ENCODE measurements around the gene FAM50A.

The FAM50A gene

DNA sequence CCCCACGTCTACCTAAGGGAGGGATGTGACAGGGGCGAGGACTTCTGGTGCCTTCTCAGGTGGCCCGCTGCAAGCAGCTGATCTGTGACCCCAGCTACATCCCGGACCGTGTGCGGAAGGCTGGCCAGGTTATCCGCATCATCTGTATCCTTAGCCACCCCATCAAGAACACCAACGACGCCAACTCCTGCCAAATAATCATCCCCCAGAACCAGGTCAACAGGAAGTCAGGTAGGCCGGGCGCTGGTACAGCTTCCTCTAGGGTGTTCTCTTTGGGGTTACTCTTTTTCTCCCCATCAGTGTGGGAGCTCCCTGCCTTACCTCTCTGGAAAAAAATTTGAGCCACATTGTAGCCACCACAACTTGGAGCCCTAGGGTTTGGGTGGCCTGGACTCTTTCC, 2.4 kb upstream of the FAM50A start:
- no peaks in the 10 kb centered on the region for H3K27me3 Mint-ChIP-seq
- H3K9me3 Mint-ChIP-seq, result no peaks in the 10 kb centered on the region
- no peak for ATAC-seq
- no peak for DNase-seq
- no peak overlapping the region for H3K27ac Mint-ChIP-seq
- peaks cover 5% of the 10 kb centered on the region for H3K36me3 Mint-ChIP-seq (ENCODE audit: low read depth)
- peaks cover 15% of the 10 kb centered on the region for H3K4me1 Mint-ChIP-seq
- H3K4me3 Mint-ChIP-seq, result no peak overlapping the region

DNA sequence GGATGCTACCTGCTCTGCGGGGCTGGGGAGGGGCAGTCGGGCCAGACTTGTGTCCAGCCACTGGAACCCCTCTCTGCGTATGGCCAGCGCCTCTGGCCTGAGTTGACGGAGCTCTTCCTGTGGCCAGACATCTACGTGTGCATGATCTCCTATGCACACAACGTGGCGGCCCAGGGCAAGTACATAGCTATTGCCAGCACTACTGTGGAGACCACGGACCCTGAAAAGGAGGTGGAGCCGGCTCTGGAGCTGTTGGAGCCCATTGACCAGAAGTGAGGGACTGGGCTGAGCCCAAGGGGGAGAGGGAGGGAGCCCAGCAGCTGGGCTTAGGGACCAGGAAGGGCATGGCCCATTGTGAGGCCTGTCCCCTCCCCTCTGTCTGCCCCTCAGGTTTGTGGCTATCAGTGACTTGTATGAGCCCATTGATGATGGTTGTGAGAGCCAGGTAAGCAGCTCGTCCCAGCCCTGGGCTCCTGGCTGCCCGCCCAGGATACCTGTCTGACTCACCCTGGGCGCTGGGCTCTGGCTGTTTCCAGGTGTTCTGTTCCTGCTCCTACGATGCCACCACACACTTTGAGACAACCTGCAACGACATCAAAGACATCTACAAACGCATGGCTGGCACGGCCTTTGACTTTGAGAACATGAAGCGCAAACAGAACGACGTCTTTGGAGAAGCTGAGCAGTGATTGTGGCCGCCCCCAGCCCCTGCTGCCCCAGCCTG, 1.8 kb upstream of the FAM50A start:
- no peak for DNase-seq

GRCh38 chrX:154443479-154443910, 446 bp upstream of the FAM50A start:
- DNase-seq, result no peak
- H3K27ac Mint-ChIP-seq, result no peak overlapping the region

More for the DNA sequence above, 1.8 kb upstream of the FAM50A start:
- Mint-ChIP-seq H3K9me3 (no peaks in the 10 kb centered on the region), H3K27ac (no peak overlapping the region), H3K4me1 (peaks cover 15% of the 10 kb centered on the region), H3K27me3 (no peaks in the 10 kb centered on the region), H3K36me3 (ENCODE audit: low read depth) (peaks cover 7% of the 10 kb centered on the region), H3K4me3 (no peak overlapping the region)
- ATAC-seq, result no peak

DNA sequence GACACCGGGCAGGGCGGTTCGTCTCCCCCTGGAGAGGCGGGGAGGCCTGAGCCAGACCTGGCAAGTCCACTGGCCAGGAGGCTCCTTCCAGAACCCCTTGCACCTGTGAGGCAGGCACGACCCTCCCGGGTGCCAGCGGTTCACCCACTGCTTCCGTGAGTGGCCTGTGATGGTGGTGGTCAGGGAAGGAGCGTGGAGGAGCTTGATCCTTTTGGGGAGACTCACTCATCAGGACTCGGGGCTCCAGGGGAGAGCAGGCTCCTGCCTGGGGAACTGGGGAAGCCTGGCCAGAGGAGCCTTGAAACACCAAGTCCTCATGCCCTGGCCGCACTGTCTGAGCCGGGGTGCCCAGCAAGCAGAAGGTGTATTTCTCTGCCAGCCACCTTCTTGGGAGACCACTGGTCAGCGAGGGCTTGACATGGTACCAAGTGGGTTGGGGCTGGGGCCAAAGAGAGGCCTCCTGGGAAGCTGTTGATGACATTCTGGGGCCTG, 860 bp downstream of the FAM50A start:
- H3K4me3 Mint-ChIP-seq, result peak overlapping the region; percentile 66
- H3K27ac Mint-ChIP-seq, result no peak overlapping the region
- H3K36me3 Mint-ChIP-seq (ENCODE audit: low read depth), result peaks cover 10% of the 10 kb centered on the region
- ATAC-seq (no peak), DNase-seq (no peak)
- no peaks in the 10 kb centered on the region for H3K9me3 Mint-ChIP-seq
- H3K27me3 Mint-ChIP-seq, result no peaks in the 10 kb centered on the region
- H3K4me1 Mint-ChIP-seq, result peaks cover 10% of the 10 kb centered on the region

More at GRCh38 chrX:154443479-154443910, 446 bp upstream of the FAM50A start:
- peak; percentile 22 for ATAC-seq
- Mint-ChIP-seq H3K9me3 (no peaks in the 10 kb centered on the region), H3K36me3 (ENCODE audit: low read depth) (peaks cover 9% of the 10 kb centered on the region), H3K4me1 (peaks cover 10% of the 10 kb centered on the region), H3K27me3 (no peaks in the 10 kb centered on the region), H3K4me3 (peak overlapping the region; percentile 64)

GRCh38 chrX:154445776-154446175, 1.8 kb downstream of the FAM50A start:
- Mint-ChIP-seq H3K36me3 (ENCODE audit: low read depth) (peaks cover 8% of the 10 kb centered on the region), H3K4me3 (peak overlapping the region; percentile 8), H3K27me3 (no peaks in the 10 kb centered on the region), H3K9me3 (no peaks in the 10 kb centered on the region), H3K4me1 (peaks cover 8% of the 10 kb centered on the region), H3K27ac (no peak overlapping the region)
- DNase-seq (no peak), ATAC-seq (no peak)

- H3K36me3 Mint-ChIP-seq (ENCODE audit: low read depth), result peaks cover 8% of the 10 kb centered on the region
- H3K27ac Mint-ChIP-seq, result no peak overlapping the region
- DNase-seq, result no peak
- no peaks in the 10 kb centered on the region for H3K9me3 Mint-ChIP-seq
- no peak overlapping the region for H3K4me3 Mint-ChIP-seq
- H3K4me1 Mint-ChIP-seq, result peaks cover 8% of the 10 kb centered on the region
- H3K27me3 Mint-ChIP-seq, result no peaks in the 10 kb centered on the region
- ATAC-seq, result no peak
These were observed 2.5 kb downstream of the FAM50A start for GRCh38 chrX:154446430-154446829.

- DNase-seq, result no peak
- no peaks in the 10 kb centered on the region for H3K27me3 Mint-ChIP-seq
- no peak overlapping the region for H3K27ac Mint-ChIP-seq
- no peak overlapping the region for H3K4me3 Mint-ChIP-seq
- peaks cover 4% of the 10 kb centered on the region for H3K4me1 Mint-ChIP-seq
- H3K36me3 Mint-ChIP-seq (ENCODE audit: low read depth), result peaks cover 5% of the 10 kb centered on the region
- no peaks in the 10 kb centered on the region for H3K9me3 Mint-ChIP-seq
- ATAC-seq, result no peak
These were observed 4.5 kb downstream of the FAM50A start for GRCh38 chrX:154448484-154448883.

DNA sequence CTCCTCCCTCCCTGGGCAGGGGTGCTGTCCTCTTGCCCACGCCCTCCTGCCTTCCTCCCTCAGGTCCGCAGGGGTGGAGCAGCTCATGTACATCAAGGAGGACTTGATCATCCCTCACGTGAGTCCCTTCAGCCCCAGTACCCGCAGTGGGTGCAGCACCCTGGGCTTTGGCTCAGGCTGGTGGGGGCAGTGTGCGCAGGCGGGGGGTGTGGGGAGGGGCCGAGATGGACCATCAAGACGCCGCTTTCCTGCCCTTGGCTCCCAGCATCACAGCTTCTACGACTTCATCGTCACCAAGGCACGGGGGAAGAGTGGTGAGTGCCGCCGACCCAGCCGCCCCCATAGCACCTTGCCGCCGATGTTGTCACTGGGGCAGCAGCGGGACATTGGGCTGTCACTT, 5.7 kb downstream of the FAM50A start:
- H3K9me3 Mint-ChIP-seq, result no peaks in the 10 kb centered on the region
- peaks cover 3% of the 10 kb centered on the region for H3K4me1 Mint-ChIP-seq
- H3K36me3 Mint-ChIP-seq (ENCODE audit: low read depth), result peaks cover 5% of the 10 kb centered on the region
- DNase-seq, result no peak
- H3K27ac Mint-ChIP-seq, result no peak overlapping the region
- ATAC-seq, result no peak
- H3K27me3 Mint-ChIP-seq, result no peaks in the 10 kb centered on the region
- no peak overlapping the region for H3K4me3 Mint-ChIP-seq

DNA sequence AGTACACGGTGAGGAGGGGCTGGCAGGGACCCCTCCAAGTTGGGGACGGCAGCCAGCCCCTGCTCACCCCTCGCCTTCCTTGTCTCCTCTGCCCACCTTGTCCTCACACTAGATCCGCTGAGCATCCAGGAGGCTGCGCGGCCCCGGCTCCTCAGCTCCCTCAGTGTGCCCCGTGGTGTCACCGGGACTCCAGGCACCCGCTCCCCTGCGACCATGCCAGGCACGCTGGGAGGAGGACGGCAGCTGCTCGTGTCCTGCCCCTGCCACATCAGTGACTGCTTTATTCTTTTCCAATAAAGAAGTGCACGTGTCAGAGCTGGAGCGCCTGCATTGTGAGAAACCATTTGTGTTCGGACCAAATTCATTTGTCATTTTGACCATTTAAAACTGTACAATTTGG, 6.4 kb downstream of the FAM50A start:
- H3K27ac Mint-ChIP-seq, result no peak overlapping the region

GRCh38 chrX:154452823-154453222, 8.9 kb downstream of the FAM50A start:
- Mint-ChIP-seq H3K27ac (no peak overlapping the region), H3K4me1 (peaks cover 4% of the 10 kb centered on the region), H3K4me3 (no peak overlapping the region), H3K27me3 (no peaks in the 10 kb centered on the region), H3K36me3 (ENCODE audit: low read depth) (peaks cover 2% of the 10 kb centered on the region), H3K9me3 (no peaks in the 10 kb centered on the region)
- DNase-seq (no peak), ATAC-seq (no peak)

More for the DNA sequence above, 6.4 kb downstream of the FAM50A start:
- Mint-ChIP-seq H3K4me1 (peaks cover 3% of the 10 kb centered on the region), H3K36me3 (ENCODE audit: low read depth) (peaks cover 5% of the 10 kb centered on the region), H3K9me3 (no peaks in the 10 kb centered on the region), H3K27me3 (no peaks in the 10 kb centered on the region), H3K4me3 (no peak overlapping the region)
- no peak for ATAC-seq
- no peak for DNase-seq

DNA sequence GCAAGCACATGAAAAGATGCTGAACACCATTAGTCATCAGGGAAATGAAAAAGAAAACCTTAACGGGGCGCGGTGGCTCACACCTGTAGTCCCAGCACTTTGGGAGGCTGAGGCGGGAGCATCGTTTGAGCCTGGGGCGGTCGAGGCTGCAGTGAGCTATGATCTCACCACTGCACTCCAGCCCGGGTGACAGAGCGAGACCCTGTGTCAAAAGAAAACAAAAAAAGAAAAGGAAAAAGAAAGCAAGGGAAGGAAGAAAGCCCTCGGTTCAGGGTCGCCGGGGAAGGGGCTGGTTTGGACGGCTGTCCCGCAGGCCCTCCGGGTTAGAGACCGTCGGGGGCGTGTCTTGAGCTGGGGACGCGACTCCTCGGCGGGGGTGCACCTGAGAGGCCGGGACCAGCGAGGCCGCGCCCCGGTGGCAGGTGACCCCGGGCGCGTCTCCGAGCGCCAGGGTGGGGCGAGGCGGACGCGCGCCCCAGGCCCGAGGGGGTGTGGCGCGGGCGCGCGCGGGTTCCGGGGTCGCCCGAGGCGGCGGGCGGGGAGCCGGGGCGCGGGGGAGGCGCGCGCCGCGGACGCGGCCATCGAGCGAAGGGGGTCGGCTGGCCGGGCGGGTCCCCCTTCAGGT, 13.7 kb downstream of the FAM50A start:
- Mint-ChIP-seq H3K9me3 (no peaks in the 10 kb centered on the region), H3K4me1 (peaks cover 9% of the 10 kb centered on the region), H3K4me3 (peak overlapping the region; percentile 88), H3K27me3 (no peaks in the 10 kb centered on the region), H3K36me3 (ENCODE audit: low read depth) (peaks cover 2% of the 10 kb centered on the region), H3K27ac (peak overlapping the region; percentile 91)
- peak; percentile 53 for DNase-seq
- ATAC-seq, result peak; percentile 55

DNA sequence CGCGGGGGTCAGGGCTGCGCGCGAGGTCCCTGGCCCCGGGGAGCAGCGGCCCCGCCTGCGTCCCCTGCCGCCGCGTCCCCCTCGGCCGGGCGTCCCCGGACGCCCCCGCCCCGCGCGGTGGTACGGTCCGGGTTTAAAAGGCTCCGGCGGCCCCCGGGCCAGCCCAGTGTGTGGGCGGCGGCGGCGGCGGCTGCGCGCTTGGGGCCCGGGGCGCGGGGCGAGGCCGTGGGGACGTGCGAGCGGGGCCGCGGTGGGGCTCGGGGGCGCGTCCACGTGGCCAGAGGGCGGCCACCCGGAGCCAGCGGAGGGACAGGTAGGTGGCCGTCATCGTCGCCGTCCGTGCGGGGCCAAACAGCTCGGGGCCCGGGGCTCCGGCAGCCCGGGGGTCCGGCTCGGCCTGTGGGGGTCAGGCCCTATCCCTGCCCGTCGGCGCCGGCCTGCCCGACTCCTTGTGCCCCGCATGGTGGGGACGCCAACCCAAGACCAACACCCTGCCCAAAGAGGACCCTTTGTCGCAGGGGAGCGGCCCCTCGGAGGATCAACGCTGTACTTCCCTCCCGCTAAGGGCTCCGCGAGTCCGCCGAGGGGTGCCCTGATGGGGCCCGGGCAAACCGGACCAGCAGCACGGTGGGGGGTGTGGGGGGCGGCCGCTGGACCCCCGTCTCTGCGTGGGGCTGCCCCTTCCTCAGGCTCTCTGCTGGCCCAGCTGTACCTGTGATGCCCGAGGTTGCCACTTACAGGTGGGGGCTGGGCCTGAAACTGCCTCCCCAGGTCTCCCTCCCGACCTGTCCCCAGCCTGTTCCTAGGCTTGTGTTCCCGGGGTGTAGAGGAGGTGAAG, 14.4 kb downstream of the FAM50A start, which contains the start of gene PLXNA3:
Gene PLXNA3 (plus strand): TSS at position 166 of the 838 bp plus-strand sequence. CDS start 1,903 bp downstream, outside the sequence.
- peak; percentile 71 for DNase-seq
- peaks cover 9% of the 10 kb centered on the region for H3K4me1 Mint-ChIP-seq
- peak; percentile 59 for ATAC-seq

DNA sequence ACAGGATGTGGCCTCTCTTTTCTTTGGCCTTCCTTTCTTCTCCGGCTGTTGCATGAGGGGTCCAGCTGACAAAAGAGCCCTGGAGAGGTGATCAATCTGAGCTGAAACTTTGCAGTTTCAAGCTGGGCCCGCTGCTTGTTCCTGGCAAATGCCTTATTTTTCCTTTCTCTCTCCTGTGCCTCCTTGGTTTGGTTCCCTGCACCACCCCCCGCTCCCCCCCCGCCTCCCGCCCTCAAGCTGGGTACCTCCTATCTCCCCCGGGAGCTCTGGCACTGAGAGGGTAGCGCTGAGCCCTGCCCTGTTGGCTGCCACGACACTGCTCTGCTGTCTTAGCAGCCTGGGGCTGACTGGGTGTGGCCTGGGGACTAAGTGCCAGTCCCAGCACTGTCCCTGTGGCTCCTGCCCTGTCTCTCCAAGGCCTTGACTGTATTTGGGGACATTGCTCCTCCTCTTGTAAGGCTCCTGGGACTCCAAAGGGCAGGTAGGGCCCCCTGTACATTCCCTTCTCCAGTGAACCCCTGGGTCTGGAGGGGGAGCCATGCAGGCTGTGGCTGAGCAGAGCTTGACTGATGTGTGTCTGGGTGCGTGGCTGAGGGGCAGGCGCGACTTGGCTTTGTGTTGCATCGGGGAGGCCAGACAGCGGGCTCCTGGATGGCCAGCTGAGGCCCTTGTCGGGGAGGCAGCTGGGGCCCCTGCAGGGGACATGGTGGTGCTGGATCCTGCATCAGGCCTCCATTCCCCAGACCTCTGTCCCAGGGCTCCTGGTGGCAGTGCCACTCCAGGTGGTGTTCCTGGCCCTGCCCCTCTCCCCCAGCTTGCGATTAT, 15.2 kb downstream of the FAM50A start:
- H3K4me3 Mint-ChIP-seq, result peak overlapping the region; percentile 81
- peaks cover 9% of the 10 kb centered on the region for H3K4me1 Mint-ChIP-seq
- DNase-seq, result no peak
- no peaks in the 10 kb centered on the region for H3K27me3 Mint-ChIP-seq
- no peak overlapping the region for H3K27ac Mint-ChIP-seq
- H3K9me3 Mint-ChIP-seq, result no peaks in the 10 kb centered on the region
- peak; percentile 53 for ATAC-seq
- peaks cover 4% of the 10 kb centered on the region for H3K36me3 Mint-ChIP-seq (ENCODE audit: low read depth)

More for the DNA sequence above, 14.4 kb downstream of the FAM50A start, which contains the start of gene PLXNA3:
- H3K27me3 Mint-ChIP-seq, result no peaks in the 10 kb centered on the region
- peak within 1 kb of the TSS; percentile 91 for H3K27ac Mint-ChIP-seq
- H3K36me3 Mint-ChIP-seq (ENCODE audit: low read depth), result peaks cover 4% of the 10 kb centered on the region
- H3K4me3 Mint-ChIP-seq, result peak within 1 kb of the TSS; percentile 88
- no peaks in the 10 kb centered on the region for H3K9me3 Mint-ChIP-seq

- Mint-ChIP-seq H3K4me1 (peaks cover 9% of the 10 kb centered on the region), H3K4me3 (peak overlapping the region; percentile 81)
- ATAC-seq, result no peak
These were observed 15.9 kb downstream of the FAM50A start for GRCh38 chrX:154459832-154460231.

More at GRCh38 chrX:154459832-154460231, 15.9 kb downstream of the FAM50A start:
- Mint-ChIP-seq H3K27ac (no peak overlapping the region), H3K27me3 (no peaks in the 10 kb centered on the region), H3K36me3 (ENCODE audit: low read depth) (peaks cover 4% of the 10 kb centered on the region), H3K9me3 (no peaks in the 10 kb centered on the region)
- no peak for DNase-seq

All from activated naive CD8-positive, alpha-beta T cell treated with anti-CD3 and anti-CD28 coated beads, Interleukin-2, amount 50 U/mL, for 24 hours (primary cell).